Measurements from ENCODE around the gene SEC31A. TPM values are rescaled to one million over a fixed set of nuclear protein-coding genes. Genes with fewer than 3 reads are reported as not detected.

The SEC31A gene
- total RNA-seq, 1 donor from 2014 or later = 308 TPM

DNA sequence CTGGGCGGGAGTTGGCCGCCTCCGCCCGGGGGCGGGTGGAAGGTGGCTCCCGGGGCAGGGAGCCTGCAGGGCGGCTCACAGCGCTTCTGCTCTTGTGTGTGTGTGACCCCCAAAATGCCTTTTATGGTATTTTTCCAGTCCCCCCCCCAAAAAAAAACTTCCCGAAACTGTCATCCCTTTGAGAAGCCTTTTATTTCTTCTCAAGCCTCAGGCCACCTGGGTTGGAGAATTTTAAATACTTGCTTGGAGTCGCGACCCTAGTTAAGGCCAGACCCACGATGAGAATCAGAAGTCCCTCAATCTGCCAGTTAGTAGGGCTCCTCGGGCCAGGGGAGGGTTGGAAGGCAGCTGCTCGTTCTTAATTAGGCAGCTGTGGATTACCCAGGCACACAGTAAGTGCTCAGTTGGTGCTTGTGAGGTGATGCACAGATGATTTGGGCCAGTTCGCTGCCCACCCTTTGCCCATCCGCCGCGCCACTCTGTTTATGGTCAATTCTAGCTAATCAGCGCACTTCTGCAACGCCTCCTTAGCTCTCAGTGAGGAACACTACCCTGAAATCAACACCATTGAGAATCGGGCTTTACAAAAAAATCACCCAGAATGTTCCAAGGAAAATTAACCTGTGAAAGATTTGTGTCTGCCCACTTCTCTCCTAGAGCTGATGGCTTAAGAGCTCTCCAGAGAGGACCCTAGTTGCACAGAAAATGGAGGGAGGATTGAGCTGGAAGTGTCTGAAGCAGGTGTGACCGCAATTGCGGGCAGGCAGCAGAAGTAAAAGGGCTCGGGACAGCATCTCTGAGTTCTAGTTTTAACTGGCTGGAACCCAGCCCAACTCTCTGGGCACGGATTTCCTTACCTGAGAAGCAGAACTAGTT lies 91.7 kb downstream of the SEC31A start:
- no peak for DNase-seq (ENCODE audit: low spot score in 2 of 2, unreplicated experiment in 2 of 2)
- H3K27me3 Mint-ChIP-seq (ENCODE audit: low read depth) = peaks cover 52% of the 10 kb centered on the region

DNA sequence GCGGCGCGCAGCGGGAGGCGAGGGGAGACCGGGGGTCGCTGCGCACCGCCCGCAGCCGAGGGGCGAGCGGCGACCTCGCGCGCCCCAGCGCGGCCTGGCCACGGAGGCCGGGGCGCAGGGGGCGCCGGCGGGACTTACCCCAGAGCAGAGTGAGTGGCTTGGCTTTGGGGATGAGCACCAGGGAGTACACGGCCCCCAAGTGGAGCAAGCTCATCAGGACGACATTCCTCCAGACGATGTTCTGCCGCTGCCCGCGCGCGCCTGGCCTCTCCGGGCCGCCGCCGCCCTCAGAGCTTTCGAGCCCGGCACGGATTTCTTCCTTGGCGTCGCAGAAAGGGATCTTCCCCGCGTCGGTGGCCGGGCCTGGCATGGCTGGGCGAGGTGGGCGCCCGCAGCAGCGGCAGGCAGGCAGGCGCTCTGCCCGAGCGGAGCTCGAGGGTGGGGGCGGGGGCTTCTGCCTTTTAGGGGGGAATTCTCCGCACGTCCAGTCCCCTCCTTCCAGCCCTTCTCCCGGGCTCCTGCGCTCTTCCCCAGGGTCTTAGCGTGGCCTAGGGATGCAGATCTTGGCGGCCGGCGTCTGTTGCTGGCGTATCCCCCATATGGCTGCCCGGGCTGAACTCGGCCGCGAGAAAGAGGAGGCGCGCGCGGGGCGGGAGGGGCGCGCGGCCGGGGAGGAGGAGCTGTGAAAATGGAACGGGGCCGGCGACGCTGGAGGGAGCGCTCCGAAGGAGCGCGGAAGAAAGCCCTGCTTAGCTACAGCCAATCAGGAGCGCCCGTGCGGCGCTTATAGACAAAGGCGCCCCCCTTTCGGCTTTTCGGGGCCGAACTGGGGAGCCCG lies 92.6 kb downstream of the SEC31A start, which contains the start of gene SCD5:
Gene SCD5, minus strand, starts transcription at position 629 of the 838 bp plus-strand sequence. Its CDS starts 259 bp downstream, at position 370.
- Mint-ChIP-seq H3K4me1 (peaks cover 17% of the 10 kb centered on the region), H3K27me3 (ENCODE audit: low read depth) (peaks cover 52% of the 10 kb centered on the region), H3K4me3 (peak within 1 kb of the TSS; percentile 86), H3K36me3 (peaks cover 3% of the 10 kb centered on the region), H3K27ac (no peak within 1 kb of the TSS), H3K9me3 (no peaks in the 10 kb centered on the region)
- DNase-seq (ENCODE audit: low spot score in 2 of 2, unreplicated experiment in 2 of 2) = peak; percentile 44 to 68
- TF ChIP-seq, protein P1, sequence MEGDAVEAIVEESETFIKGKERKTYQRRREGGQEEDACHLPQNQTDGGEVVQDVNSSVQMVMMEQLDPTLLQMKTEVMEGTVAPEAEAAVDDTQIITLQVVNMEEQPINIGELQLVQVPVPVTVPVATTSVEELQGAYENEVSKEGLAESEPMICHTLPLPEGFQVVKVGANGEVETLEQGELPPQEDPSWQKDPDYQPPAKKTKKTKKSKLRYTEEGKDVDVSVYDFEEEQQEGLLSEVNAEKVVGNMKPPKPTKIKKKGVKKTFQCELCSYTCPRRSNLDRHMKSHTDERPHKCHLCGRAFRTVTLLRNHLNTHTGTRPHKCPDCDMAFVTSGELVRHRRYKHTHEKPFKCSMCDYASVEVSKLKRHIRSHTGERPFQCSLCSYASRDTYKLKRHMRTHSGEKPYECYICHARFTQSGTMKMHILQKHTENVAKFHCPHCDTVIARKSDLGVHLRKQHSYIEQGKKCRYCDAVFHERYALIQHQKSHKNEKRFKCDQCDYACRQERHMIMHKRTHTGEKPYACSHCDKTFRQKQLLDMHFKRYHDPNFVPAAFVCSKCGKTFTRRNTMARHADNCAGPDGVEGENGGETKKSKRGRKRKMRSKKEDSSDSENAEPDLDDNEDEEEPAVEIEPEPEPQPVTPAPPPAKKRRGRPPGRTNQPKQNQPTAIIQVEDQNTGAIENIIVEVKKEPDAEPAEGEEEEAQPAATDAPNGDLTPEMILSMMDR (IDR thresholded peaks at IDR 0.05; ENCODE audit: unreplicated experiment) = no peak

More for the DNA sequence above, 91.7 kb downstream of the SEC31A start:
- Mint-ChIP-seq H3K36me3 (peaks cover 3% of the 10 kb centered on the region), H3K4me3 (peak overlapping the region; percentile 79), H3K9me3 (no peaks in the 10 kb centered on the region), H3K27ac (no peak overlapping the region), H3K4me1 (peaks cover 17% of the 10 kb centered on the region)
- TF ChIP-seq, protein P1 (IDR thresholded peaks at IDR 0.05; ENCODE audit: unreplicated experiment) = no peak

DNA sequence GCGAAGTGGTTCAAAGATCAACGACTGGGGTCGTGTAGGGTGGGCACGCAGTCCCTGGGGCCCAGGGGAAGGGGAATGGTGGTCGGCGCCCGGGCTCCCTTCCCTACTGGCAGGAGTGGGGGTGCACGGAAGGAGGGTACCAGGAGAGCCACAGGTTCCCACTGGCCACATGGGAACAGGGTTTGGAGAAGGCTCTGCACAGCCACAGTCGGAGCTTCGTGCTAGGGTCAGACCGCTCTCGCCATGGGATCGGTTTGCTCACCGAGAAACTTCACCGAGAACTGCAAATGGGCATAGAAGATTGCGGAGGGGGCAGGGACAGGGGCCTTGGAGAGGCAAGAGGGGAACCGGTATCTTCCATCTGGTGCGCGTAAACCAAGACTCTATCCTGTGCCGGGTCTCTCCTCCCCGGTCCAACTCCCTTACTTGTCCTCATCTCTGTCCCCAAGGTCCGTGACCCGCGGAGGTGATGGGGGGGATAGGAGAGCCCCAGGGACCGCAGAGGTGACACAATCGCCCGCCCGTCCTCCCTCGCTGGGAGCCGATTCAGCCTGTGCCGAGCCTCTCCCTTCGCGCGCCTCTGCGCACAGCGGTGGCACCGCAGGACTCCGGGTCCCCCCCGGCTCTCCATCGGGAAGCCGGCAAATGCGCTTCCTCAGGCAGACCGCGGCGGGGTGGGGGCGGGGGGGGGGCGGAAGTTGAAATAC lies 93.4 kb downstream of the SEC31A start:
- Mint-ChIP-seq H3K27me3 (ENCODE audit: low read depth) (peaks cover 52% of the 10 kb centered on the region), H3K4me1 (peaks cover 17% of the 10 kb centered on the region), H3K27ac (no peak overlapping the region), H3K9me3 (no peaks in the 10 kb centered on the region), H3K36me3 (peaks cover 3% of the 10 kb centered on the region), H3K4me3 (peak overlapping the region; percentile 86)
- DNase-seq (ENCODE audit: low spot score in 2 of 2, unreplicated experiment in 2 of 2) = peak in 1 of 2 experiments; percentile 62
- TF ChIP-seq, protein P1 (IDR thresholded peaks at IDR 0.05; ENCODE audit: unreplicated experiment) = no peak

DNA sequence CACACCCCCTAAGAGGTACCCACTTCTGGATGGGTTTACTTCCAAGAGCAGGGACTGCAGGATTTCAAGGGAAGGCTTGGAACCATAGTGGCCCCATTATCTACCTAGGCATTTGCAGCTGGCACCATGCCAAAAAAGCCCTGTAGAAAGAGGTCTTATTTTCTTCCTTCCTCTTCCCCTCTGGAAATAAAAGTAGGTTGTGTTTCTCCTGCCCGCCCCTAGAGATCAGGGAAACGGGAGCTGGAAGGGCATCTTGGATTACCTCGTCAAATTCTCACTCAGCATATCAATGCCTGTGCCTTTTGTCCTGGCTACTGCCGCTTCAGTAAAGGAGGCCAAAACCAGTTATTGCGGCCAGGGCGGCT lies 93.9 kb downstream of the SEC31A start:
- Mint-ChIP-seq H3K4me3 (peak overlapping the region; percentile 86), H3K27ac (no peak overlapping the region), H3K9me3 (no peaks in the 10 kb centered on the region), H3K36me3 (peaks cover 3% of the 10 kb centered on the region), H3K4me1 (peaks cover 17% of the 10 kb centered on the region), H3K27me3 (ENCODE audit: low read depth) (peaks cover 50% of the 10 kb centered on the region)
- TF ChIP-seq, protein P1 (IDR thresholded peaks at IDR 0.05; ENCODE audit: unreplicated experiment) = no peak
- DNase-seq (ENCODE audit: low spot score in 2 of 2, unreplicated experiment in 2 of 2) = no peak

DNA sequence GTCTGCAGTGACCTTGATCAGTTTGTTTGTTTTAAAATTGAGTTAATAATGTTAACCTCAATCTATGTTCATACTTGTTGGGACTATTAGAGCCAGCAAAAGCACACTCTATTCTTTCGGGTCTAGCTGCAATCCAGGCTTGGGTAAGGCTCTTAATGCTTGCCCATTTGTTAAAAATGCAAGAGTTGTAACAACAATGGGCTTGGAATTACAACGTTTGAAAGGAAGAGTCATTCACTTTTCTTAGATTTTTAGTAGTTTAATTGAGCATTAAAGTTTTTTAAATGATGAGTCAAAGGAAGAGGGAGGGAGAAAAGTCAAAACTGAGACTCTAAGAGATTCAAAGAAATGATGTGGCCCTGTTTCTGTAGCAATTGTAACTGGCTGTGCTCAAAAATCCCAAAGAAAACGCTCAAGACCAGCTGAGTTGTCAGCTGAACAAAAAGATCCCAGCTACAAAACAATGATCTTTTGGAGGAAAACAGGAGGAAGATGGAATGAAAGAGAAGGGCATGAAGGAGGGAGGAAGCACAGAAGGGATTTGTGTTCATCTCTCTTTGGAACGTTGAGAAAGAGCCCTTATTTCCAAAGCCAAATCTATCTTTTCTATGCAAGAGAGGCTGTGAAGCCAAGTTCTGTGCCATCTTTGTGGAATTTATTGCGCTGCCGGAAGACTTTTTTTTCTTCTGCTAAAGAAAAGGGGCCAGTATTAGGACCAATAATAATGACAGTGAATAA lies 97.9 kb downstream of the SEC31A start:
- Mint-ChIP-seq H3K4me1 (peaks cover 13% of the 10 kb centered on the region), H3K4me3 (no peak overlapping the region), H3K27ac (no peak overlapping the region), H3K27me3 (ENCODE audit: low read depth) (peaks cover 26% of the 10 kb centered on the region), H3K36me3 (peaks cover 3% of the 10 kb centered on the region), H3K9me3 (no peaks in the 10 kb centered on the region)
- no peak for DNase-seq (ENCODE audit: low spot score in 2 of 2, unreplicated experiment in 2 of 2)
- TF ChIP-seq, protein P1 (IDR thresholded peaks at IDR 0.05; ENCODE audit: unreplicated experiment) = no peak

Data from mesothelial cell of epicardium (in vitro differentiated cells).